Epithelial cell of esophagus (primary cell): ENCODE results near the gene CCDC54.

Source experiments
- DNase-seq: peaks from one replicate; pipeline ENCODE4 v3.0.0; 2010; ENCODE audit warnings: low read depth
- H3K4me3 ChIP-seq: 2 replicates; pipeline ENCODE4 v1.5.1; 2011; ENCODE audit warnings: mild to moderate bottlenecking, low read length, control low read depth
- CTCF ChIP-seq: IDR thresholded peaks from 2 replicates; pipeline ENCODE4 v1.5.1; 2011; ENCODE audit warnings: low read depth, mild to moderate bottlenecking, low read length, control low read depth, inconsistent platforms; ENCODE audit not compliant: insufficient read depth; ENCODE audit errors: missing control alignments

Gene CCDC54

GRCh38 chr3:107425033-107425432, 47.8 kb downstream of the CCDC54 start:
- no peak overlapping the region for H3K4me3 ChIP-seq
- no peak for DNase-seq
- no peak for TF ChIP-seq CTCF

GRCh38 chr3:107426223-107426622, 49.0 kb downstream of the CCDC54 start:
- H3K4me3 ChIP-seq: no peak overlapping the region
- no peak for DNase-seq
- TF ChIP-seq CTCF: no peak
